Osteoblast (primary cell): Measurements from ENCODE around the gene PLXNA2. TPM values are rescaled to one million over a fixed set of nuclear protein-coding genes. Genes with fewer than 3 reads are reported as not detected.

Experiments used
- DNase-seq: peaks from one replicate; pipeline ENCODE4 v3.0.0; 2011; ENCODE audit warnings: low spot score, mixed read lengths; ENCODE audit not compliant: insufficient read length; ENCODE audit errors: missing footprints
- H2AFZ ChIP-seq: 2 replicates; pipeline ENCODE4 v1.6.0; 2011; ENCODE audit warnings: mild to moderate bottlenecking, low read length
- H3K27ac ChIP-seq: 2 replicates; pipeline ENCODE4 v1.5.1; 2011; ENCODE audit warnings: mild to moderate bottlenecking, low read depth, low read length, moderate library complexity
- H3K27me3 ChIP-seq: 2 replicates; pipeline ENCODE4 v1.6.0; 2012; ENCODE audit warnings: mild to moderate bottlenecking, control low read depth, inconsistent platforms, low read length, moderate library complexity; ENCODE audit not compliant: insufficient read depth
- H3K36me3 ChIP-seq: 2 replicates; pipeline ENCODE4 v1.5.1; 2011; ENCODE audit warnings: mild to moderate bottlenecking, low read length, control low read depth, moderate library complexity; ENCODE audit not compliant: insufficient read depth
- H3K4me1 ChIP-seq: 2 replicates; pipeline ENCODE4 v1.5.1; 2011; ENCODE audit warnings: mild to moderate bottlenecking, low read length, control low read depth, moderate library complexity; ENCODE audit not compliant: insufficient read depth
- H3K4me2 ChIP-seq: 2 replicates; pipeline ENCODE4 v1.6.0; 2011; ENCODE audit warnings: mild to moderate bottlenecking, low read length; ENCODE audit not compliant: insufficient read depth
- H3K4me3 ChIP-seq: fragments of 200-600 bp; sonication (generic); 3 replicates; pipeline ENCODE4 v1.5.1; 2012; ENCODE audit warnings: mild to moderate bottlenecking, low read length, inconsistent platforms; ENCODE audit not compliant: insufficient read depth
- H3K79me2 ChIP-seq: 2 replicates; pipeline ENCODE4 v1.6.0; 2012; ENCODE audit warnings: mild to moderate bottlenecking, low read length, control low read depth, inconsistent platforms; ENCODE audit not compliant: insufficient read depth
- H3K9me3 ChIP-seq: 2 replicates; pipeline ENCODE4 v1.5.1; 2011; ENCODE audit warnings: low read depth, low read length, control low read depth
- H4K20me1 ChIP-seq: 2 replicates; pipeline ENCODE4 v1.6.0; 2012; ENCODE audit warnings: mild to moderate bottlenecking, low read length, control low read depth; ENCODE audit not compliant: insufficient read depth
- total RNA-seq: library from RNA; depleted of rRNA; stranded (reverse); fragments of >200 nt; gene quantifications from 2 replicates; pipeline ENCODE4 v1.2.3, GENCODE V29; 2012
- TF ChIP-seq, protein P1 (sequence below): IDR thresholded peaks from 2 replicates; pipeline ENCODE4 v1.5.1; 2011; ENCODE audit warnings: mild to moderate bottlenecking, low read depth, low read length, moderate library complexity; ENCODE audit errors: extremely low read depth

The PLXNA2 gene
- total RNA-seq, 1 donor, result 3.3 TPM

DNA sequence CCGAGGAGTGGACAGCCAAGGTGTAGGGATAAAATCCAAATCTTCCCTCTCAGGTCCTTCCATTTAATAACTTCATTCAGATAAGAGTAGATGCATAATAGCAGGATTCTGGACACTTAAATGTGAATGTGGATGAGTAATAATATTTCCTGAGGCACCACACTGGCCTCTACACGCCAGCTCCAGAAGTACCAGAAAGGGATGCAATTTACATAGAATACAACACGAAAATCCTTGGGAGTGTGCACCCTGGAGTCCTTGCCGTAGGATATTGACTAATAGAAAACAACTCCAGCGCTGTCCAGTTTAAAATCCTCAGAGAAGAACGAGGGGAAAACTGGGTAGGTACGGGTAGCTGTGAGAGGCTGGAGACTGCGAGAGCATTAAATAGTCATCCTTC is 6.9 kb downstream of the PLXNA2 start:
- DNase-seq, result no peak
- H3K27ac ChIP-seq, result no peak overlapping the region
- H2AFZ ChIP-seq, result no peak overlapping the region
- no peak overlapping the region for H3K4me2 ChIP-seq
- peaks cover 24% of the 10 kb centered on the region for H3K79me2 ChIP-seq
- no peak overlapping the region for H3K4me3 ChIP-seq
- peaks cover 9% of the 10 kb centered on the region for H4K20me1 ChIP-seq
- TF ChIP-seq, protein P1, sequence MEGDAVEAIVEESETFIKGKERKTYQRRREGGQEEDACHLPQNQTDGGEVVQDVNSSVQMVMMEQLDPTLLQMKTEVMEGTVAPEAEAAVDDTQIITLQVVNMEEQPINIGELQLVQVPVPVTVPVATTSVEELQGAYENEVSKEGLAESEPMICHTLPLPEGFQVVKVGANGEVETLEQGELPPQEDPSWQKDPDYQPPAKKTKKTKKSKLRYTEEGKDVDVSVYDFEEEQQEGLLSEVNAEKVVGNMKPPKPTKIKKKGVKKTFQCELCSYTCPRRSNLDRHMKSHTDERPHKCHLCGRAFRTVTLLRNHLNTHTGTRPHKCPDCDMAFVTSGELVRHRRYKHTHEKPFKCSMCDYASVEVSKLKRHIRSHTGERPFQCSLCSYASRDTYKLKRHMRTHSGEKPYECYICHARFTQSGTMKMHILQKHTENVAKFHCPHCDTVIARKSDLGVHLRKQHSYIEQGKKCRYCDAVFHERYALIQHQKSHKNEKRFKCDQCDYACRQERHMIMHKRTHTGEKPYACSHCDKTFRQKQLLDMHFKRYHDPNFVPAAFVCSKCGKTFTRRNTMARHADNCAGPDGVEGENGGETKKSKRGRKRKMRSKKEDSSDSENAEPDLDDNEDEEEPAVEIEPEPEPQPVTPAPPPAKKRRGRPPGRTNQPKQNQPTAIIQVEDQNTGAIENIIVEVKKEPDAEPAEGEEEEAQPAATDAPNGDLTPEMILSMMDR, result no peak
- peaks cover 8% of the 10 kb centered on the region for H3K4me1 ChIP-seq
- no peaks in the 10 kb centered on the region for H3K9me3 ChIP-seq
- H3K36me3 ChIP-seq, result no peaks in the 10 kb centered on the region
- H3K27me3 ChIP-seq, result no peaks in the 10 kb centered on the region

- no peaks in the 10 kb centered on the region for H3K27me3 ChIP-seq
- H3K4me2 ChIP-seq, result no peak overlapping the region
- H3K27ac ChIP-seq, result peak overlapping the region; percentile 10
- TF ChIP-seq, protein P1, result no peak
- H3K4me1 ChIP-seq, result peaks cover 13% of the 10 kb centered on the region
- no peaks in the 10 kb centered on the region for H4K20me1 ChIP-seq
- no peak overlapping the region for H3K4me3 ChIP-seq
- DNase-seq, result no peak
- H3K79me2 ChIP-seq, result peaks cover 18% of the 10 kb centered on the region
- no peak overlapping the region for H2AFZ ChIP-seq
- no peaks in the 10 kb centered on the region for H3K9me3 ChIP-seq
- no peaks in the 10 kb centered on the region for H3K36me3 ChIP-seq
Measured at GRCh38 chr1:208235982-208236761, 8.0 kb downstream of the PLXNA2 start.

- Histone ChIP-seq H3K79me2 (peaks cover 17% of the 10 kb centered on the region), H2AFZ (no peak overlapping the region), H3K27ac (no peak overlapping the region), H3K4me2 (no peak overlapping the region), H3K9me3 (no peaks in the 10 kb centered on the region), H3K27me3 (no peaks in the 10 kb centered on the region), H3K36me3 (no peaks in the 10 kb centered on the region), H4K20me1 (no peaks in the 10 kb centered on the region), H3K4me1 (peaks cover 13% of the 10 kb centered on the region), H3K4me3 (no peak overlapping the region)
- TF ChIP-seq, protein P1, result no peak
- no peak for DNase-seq
Measured at GRCh38 chr1:208235356-208235981, 8.7 kb downstream of the PLXNA2 start.

DNA sequence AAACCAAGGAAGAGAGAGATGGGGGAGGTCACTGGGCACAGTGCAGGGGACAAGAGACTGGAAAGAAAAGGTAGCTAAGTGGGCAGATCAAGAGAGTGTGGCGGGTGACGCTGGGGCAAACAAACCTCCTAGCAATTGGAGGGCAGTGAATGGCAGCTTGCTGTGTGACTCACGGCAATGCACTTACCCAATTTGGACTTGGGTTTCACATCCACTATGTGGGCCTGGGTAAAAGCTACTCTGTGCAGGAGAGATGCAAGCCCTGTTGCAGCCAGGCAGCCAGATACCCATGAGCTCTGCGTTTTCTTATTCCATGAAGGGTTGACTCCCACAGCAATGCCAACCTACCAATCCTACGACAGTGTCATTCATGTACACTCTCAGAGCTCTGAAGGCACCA is 9.5 kb downstream of the PLXNA2 start:
- no peaks in the 10 kb centered on the region for H3K9me3 ChIP-seq
- TF ChIP-seq, protein P1, result no peak
- H3K4me3 ChIP-seq, result no peak overlapping the region
- H3K79me2 ChIP-seq, result peaks cover 15% of the 10 kb centered on the region
- no peak overlapping the region for H2AFZ ChIP-seq
- H3K4me2 ChIP-seq, result no peak overlapping the region
- H3K27me3 ChIP-seq, result no peaks in the 10 kb centered on the region
- H3K4me1 ChIP-seq, result peaks cover 13% of the 10 kb centered on the region
- H3K27ac ChIP-seq, result no peak overlapping the region
- DNase-seq, result no peak
- H4K20me1 ChIP-seq, result no peaks in the 10 kb centered on the region
- no peaks in the 10 kb centered on the region for H3K36me3 ChIP-seq
